Neuronal stem cell (in vitro differentiated cells): ENCODE measurements around the gene STT3B.

Experiments
- DNase-seq: peaks from one replicate; pipeline ENCODE4 v3.0.0-alpha.2; 2013; ENCODE audit warnings: low spot score
- H2AFZ ChIP-seq: one replicate; pipeline ENCODE4 v1.6.1; 2013; ENCODE audit warnings: mild to moderate bottlenecking, low read length, inconsistent platforms
- H2AK5ac ChIP-seq: 2 replicates; pipeline ENCODE4 v1.6.1; 2013; ENCODE audit warnings: low read depth, mild to moderate bottlenecking, inconsistent platforms, low read length, moderate library complexity, mixed read lengths
- H2BK120ac ChIP-seq: 2 replicates; pipeline ENCODE4 v1.6.1; 2013; ENCODE audit warnings: low read depth, mild to moderate bottlenecking, inconsistent platforms, low read length, moderate library complexity, mixed read lengths
- H2BK12ac ChIP-seq: one replicate; pipeline ENCODE4 v1.6.1; 2013; ENCODE audit warnings: low read length, inconsistent platforms
- H2BK15ac ChIP-seq: 2 replicates; pipeline ENCODE4 v1.6.1; 2013; ENCODE audit warnings: mild to moderate bottlenecking, low read length, inconsistent platforms, mixed read lengths
- H2BK5ac ChIP-seq: one replicate; pipeline ENCODE4 v1.6.1; 2013; ENCODE audit warnings: inconsistent platforms, mild to moderate bottlenecking, low read length, moderate library complexity
- H3K14ac ChIP-seq: one replicate; pipeline ENCODE4 v1.6.1; 2013; ENCODE audit warnings: low read length, inconsistent platforms
- H3K18ac ChIP-seq: 2 replicates; pipeline ENCODE4 v1.6.1; 2013; ENCODE audit warnings: low read length, inconsistent platforms
- H3K23ac ChIP-seq: 2 replicates; pipeline ENCODE4 v1.6.1; 2013; ENCODE audit warnings: low read depth, mild to moderate bottlenecking, mixed read lengths, low read length, inconsistent platforms; ENCODE audit not compliant: poor library complexity
- H3K27ac ChIP-seq: replicated peaks from 3 replicates; pipeline ENCODE4 v1.5.1; 2013; ENCODE audit warnings: low read length, inconsistent platforms
- H3K27me3 ChIP-seq, 3 experiments: 2 replicates each; pipeline ENCODE4 v1.6.1; 2013; ENCODE audit warnings: low read length in 3 of 3, mild to moderate bottlenecking in 2 of 3, inconsistent platforms in 1 of 3, low read depth in 1 of 3, mixed read lengths in 1 of 3, moderate library complexity in 1 of 3; ENCODE audit not compliant: control insufficient read depth in 3 of 3, insufficient read depth in 3 of 3
- H3K36me3 ChIP-seq, 2 donors: replicated peaks in 1 of 2; 2 replicates each; pipeline ENCODE4 v1.6.1; 2013; ENCODE audit warnings: low read length in 2 of 2; ENCODE audit not compliant: control insufficient read depth in 2 of 2, insufficient read depth in 2 of 2
- H3K4ac ChIP-seq: 2 replicates; pipeline ENCODE4 v1.6.1; 2013; ENCODE audit warnings: inconsistent platforms, mild to moderate bottlenecking, low read length, moderate library complexity
- H3K4me1 ChIP-seq, 2 donors: 1 replicate in 1 of 2; 2 replicates in 1 of 2; pipeline ENCODE4 v1.6.1; 2013; ENCODE audit warnings: low read length in 2 of 2, low read depth in 1 of 2; ENCODE audit not compliant: control insufficient read depth in 2 of 2, insufficient read depth in 1 of 2
- H3K4me2 ChIP-seq: one replicate; pipeline ENCODE4 v1.6.1; 2013; ENCODE audit warnings: mild to moderate bottlenecking, low read length, inconsistent platforms; ENCODE audit not compliant: insufficient read depth, poor library complexity, severe bottlenecking
- H3K4me3 ChIP-seq, 2 donors: 2 replicates each; pipeline ENCODE4 v1.5.1; 2013; ENCODE audit warnings: low read length in 2 of 2, mild to moderate bottlenecking in 2 of 2, inconsistent platforms in 1 of 2, moderate library complexity in 1 of 2
- H3K79me1 ChIP-seq: one replicate; pipeline ENCODE4 v1.6.1; 2013; ENCODE audit warnings: low read depth, mild to moderate bottlenecking, inconsistent platforms, low read length, moderate library complexity
- H3K9ac ChIP-seq: one replicate; pipeline ENCODE4 v1.6.1; 2013; ENCODE audit warnings: mild to moderate bottlenecking, low read depth, low read length, inconsistent platforms; ENCODE audit not compliant: poor library complexity
- H3K9me3 ChIP-seq, 2 donors: replicated peaks in 1 of 2; 2 replicates each; pipeline versions ENCODE3 to v1.6.1; 2013; ENCODE audit warnings: low read length in 2 of 2, mild to moderate bottlenecking in 2 of 2, inconsistent platforms in 1 of 2, low read depth in 1 of 2, mixed read lengths in 1 of 2, moderate library complexity in 1 of 2; ENCODE audit not compliant: control insufficient read depth in 2 of 2, insufficient read depth in 1 of 2
- H4K8ac ChIP-seq: one replicate; pipeline ENCODE4 v1.6.1; 2013; ENCODE audit warnings: low read depth, mild to moderate bottlenecking, inconsistent platforms, low read length, moderate library complexity
- H4K91ac ChIP-seq: one replicate; pipeline ENCODE4 v1.6.1; 2013; ENCODE audit warnings: low read length, low read depth, mild to moderate bottlenecking, inconsistent platforms; ENCODE audit not compliant: poor library complexity
- WGBS, 2 donors: extraction: QIAGEN DNeasy Blood & Tissue Kit; methylation state at CpG; one replicate each; pipeline ENCODE4 v1.1.7; 2013; ENCODE audit warnings: missing lambda C conversion rate in 2 of 2, mixed read lengths in 1 of 2; ENCODE audit not compliant: insufficient read length in 2 of 2, insufficient replicate concordance in 1 of 2; ENCODE audit errors: extremely low coverage in 2 of 2; 5-methylcytosine and 5-hydroxymethylcytosine counted together

Gene STT3B

GRCh38 chr3:31670136-31670535 lies 137.4 kb downstream of the STT3B start:
- no peak overlapping the region for H2BK15ac ChIP-seq
- H3K9ac ChIP-seq, result no peak overlapping the region
- H3K36me3 ChIP-seq, result no peaks in the 10 kb centered on the region
- no peak overlapping the region for H3K4ac ChIP-seq
- H2BK120ac ChIP-seq, result no peak overlapping the region
- no peak overlapping the region for H3K4me2 ChIP-seq
- no peak overlapping the region for H3K4me3 ChIP-seq
- no CpG with 5 or more reads among the region's 1 CpG for WGBS, 2 donors
- no peak for DNase-seq
- no peaks in the 10 kb centered on the region for H3K79me1 ChIP-seq
- H4K8ac ChIP-seq, result no peak overlapping the region
- no peak overlapping the region for H3K23ac ChIP-seq
- H4K91ac ChIP-seq, result no peak overlapping the region
- H3K27ac ChIP-seq, result no peak overlapping the region
- H3K4me1 ChIP-seq, result no peaks in the 10 kb centered on the region
- H3K9me3 ChIP-seq, result no peaks in the 10 kb centered on the region
- H2AK5ac ChIP-seq, result no peak overlapping the region
- H3K14ac ChIP-seq, result no peak overlapping the region
- no peak overlapping the region for H3K18ac ChIP-seq
- no peak overlapping the region for H2BK5ac ChIP-seq
- no peak overlapping the region for H2BK12ac ChIP-seq
- no peaks in the 10 kb centered on the region for H3K27me3 ChIP-seq
- H2AFZ ChIP-seq, result no peak overlapping the region

GRCh38 chr3:31670722-31671121 lies 138.0 kb downstream of the STT3B start:
- Histone ChIP-seq H3K4me3 (no peak overlapping the region), H2BK15ac (no peak overlapping the region), H3K4me1 (no peaks in the 10 kb centered on the region), H3K79me1 (no peaks in the 10 kb centered on the region), H3K4me2 (no peak overlapping the region), H3K9ac (no peak overlapping the region), H3K14ac (no peak overlapping the region), H2BK120ac (no peak overlapping the region), H3K36me3 (no peaks in the 10 kb centered on the region), H3K27ac (no peak overlapping the region), H3K9me3 (no peaks in the 10 kb centered on the region), H2AK5ac (no peak overlapping the region), H3K18ac (no peak overlapping the region), H2AFZ (no peak overlapping the region), H3K27me3 (no peaks in the 10 kb centered on the region), H2BK5ac (no peak overlapping the region), H4K91ac (no peak overlapping the region), H3K23ac (no peak overlapping the region), H3K4ac (no peak overlapping the region), H2BK12ac (no peak overlapping the region), H4K8ac (no peak overlapping the region)
- DNase-seq, result no peak
- WGBS, 2 donors, result no CpG with 5 or more reads among the region's 9 CpGs

- H2AFZ ChIP-seq, result no peak overlapping the region
- H3K9me3 ChIP-seq, result no peaks in the 10 kb centered on the region
- H3K4me3 ChIP-seq, result no peak overlapping the region
- H3K9ac ChIP-seq, result no peak overlapping the region
- no peaks in the 10 kb centered on the region for H3K79me1 ChIP-seq
- H3K14ac ChIP-seq, result no peak overlapping the region
- no peak overlapping the region for H2BK5ac ChIP-seq
- WGBS, 2 donors, result no CpG with 5 or more reads among the region's 2 CpGs
- H2BK120ac ChIP-seq, result no peak overlapping the region
- H3K4me2 ChIP-seq, result no peak overlapping the region
- no peak overlapping the region for H3K23ac ChIP-seq
- H3K27me3 ChIP-seq, result no peaks in the 10 kb centered on the region
- H3K36me3 ChIP-seq, result no peaks in the 10 kb centered on the region
- no peak for DNase-seq
- H2BK12ac ChIP-seq, result no peak overlapping the region
- H4K91ac ChIP-seq, result no peak overlapping the region
- H3K18ac ChIP-seq, result no peak overlapping the region
- no peak overlapping the region for H3K27ac ChIP-seq
- no peak overlapping the region for H3K4ac ChIP-seq
- H2AK5ac ChIP-seq, result no peak overlapping the region
- no peaks in the 10 kb centered on the region for H3K4me1 ChIP-seq
- no peak overlapping the region for H2BK15ac ChIP-seq
- H4K8ac ChIP-seq, result no peak overlapping the region
Observed at GRCh38 chr3:31671451-31671850, 138.7 kb downstream of the STT3B start.

- no peaks in the 10 kb centered on the region for H3K9me3 ChIP-seq
- H3K27ac ChIP-seq, result no peak overlapping the region
- H2BK5ac ChIP-seq, result no peak overlapping the region
- no peaks in the 10 kb centered on the region for H3K36me3 ChIP-seq
- H3K4me2 ChIP-seq, result no peak overlapping the region
- no peak overlapping the region for H2BK120ac ChIP-seq
- no peak overlapping the region for H3K18ac ChIP-seq
- H3K27me3 ChIP-seq, result no peaks in the 10 kb centered on the region
- H2AFZ ChIP-seq, result no peak overlapping the region
- H3K14ac ChIP-seq, result no peak overlapping the region
- no peak overlapping the region for H4K91ac ChIP-seq
- H3K9ac ChIP-seq, result no peak overlapping the region
- no peak overlapping the region for H2BK12ac ChIP-seq
- no peaks in the 10 kb centered on the region for H3K79me1 ChIP-seq
- no peak overlapping the region for H4K8ac ChIP-seq
- H3K23ac ChIP-seq, result no peak overlapping the region
- no CpG with 5 or more reads among the region's 6 CpGs for WGBS, 2 donors
- H2AK5ac ChIP-seq, result no peak overlapping the region
- no peak for DNase-seq
- H3K4me1 ChIP-seq, result peaks cover 0 to 1% of the 10 kb centered on the region in 2 donors
- no peak overlapping the region for H3K4ac ChIP-seq
- no peak overlapping the region for H2BK15ac ChIP-seq
- H3K4me3 ChIP-seq, result no peak overlapping the region
Observed at GRCh38 chr3:31671976-31672375, 139.3 kb downstream of the STT3B start.
